Measurements from ENCODE around the gene HLA-DQB1. TPM values are rescaled to one million over a fixed set of nuclear protein-coding genes. Genes with fewer than 3 reads are reported as not detected.

The HLA-DQB1 gene
- total and polyA plus RNA-seq, 2 donors (not counting 3 experiments of a cell fraction or from before 2014, with no cell fraction given), result not detected

GRCh38 chr6:32697031-32697430 lies 30.6 kb upstream of the HLA-DQB1 start:
- ChIA-PET POLR2A (no interaction called here), CTCF (no interaction called here)
- H3K27me3 ChIP-seq (ENCODE audit: control insufficient read depth in 2 of 2, insufficient read depth in 2 of 2, low read length in 2 of 2), result peaks cover 10 to 24% of the 10 kb centered on the region in 2 experiments
- intact Hi-C loops (cut with micrococcal nuclease) (no loop called here), dilution Hi-C loops (cut with MboI; ENCODE audit: extremely low pct_ligation_motif_present, low sequenced_read_pairs) (no loop called here)
- DNase-seq (ENCODE audit: low read depth, low spot score) (no peak), FAIRE-seq (no peak)
- H3K79me2 ChIP-seq (ENCODE audit: control insufficient read depth, insufficient read depth, low read length), result no peaks in the 10 kb centered on the region
- no peak overlapping the region for H3K4me2 ChIP-seq (ENCODE audit: insufficient read depth, low read length)
- H3K4me1 ChIP-seq (ENCODE audit: control insufficient read depth, extremely low read depth, insufficient read depth, low read length), result peaks cover 6% of the 10 kb centered on the region
- no peaks in the 10 kb centered on the region for H3K9me1 ChIP-seq (replicated peaks; ENCODE audit: control insufficient read depth, extremely low read depth, insufficient read depth, low read length)
- H3K27ac ChIP-seq (ENCODE audit: insufficient read depth, low read depth, low read length), result no peak overlapping the region
- no TSS peak for BruUV-seq (replicated peaks)
- H3K9ac ChIP-seq (replicated peaks; ENCODE audit: extremely low read depth, insufficient read depth, low read length), result no peak overlapping the region
- no peak overlapping the region for H3K4me3 ChIP-seq (replicated peaks in 1 of 3; ENCODE audit: insufficient read depth in 1 of 3, low read depth in 1 of 3, low read length in 3 of 3)
- no peak for TF ChIP-seq EZH2 (IDR thresholded peaks at IDR 0.05; ENCODE audit: borderline replicate concordance, low read depth, low read length, severe bottlenecking)
- no peak for TF ChIP-seq MYC (IDR thresholded peaks at IDR 0.05; ENCODE audit: low read depth, low read length)
- TF ChIP-seq POLR2AphosphoS5 (IDR thresholded peaks at IDR 0.05; ENCODE audit: insufficient read depth, low read depth, low read length), result no peak
- TF ChIP-seq GATA2 (IDR thresholded peaks at IDR 0.05; ENCODE audit: insufficient read depth, insufficient read length, low read depth, low read length), result no peak
- no peak for TF ChIP-seq POLR2A (IDR thresholded peaks at IDR 0.05; ENCODE audit: low read depth, low read length)
- TF ChIP-seq CTCF (IDR thresholded peaks at IDR 0.05; ENCODE audit: extremely low read depth in 1 of 2, insufficient read depth in 1 of 2, low read depth in 1 of 2, low read length in 2 of 2), result no peak
- no peak for TF ChIP-seq FOS (IDR thresholded peaks at IDR 0.05; ENCODE audit: borderline replicate concordance, insufficient read depth, low read length)
- TF ChIP-seq JUN (IDR thresholded peaks at IDR 0.05; ENCODE audit: borderline replicate concordance, insufficient read depth, insufficient read length, low read depth), result no peak
- TF ChIP-seq MAX (IDR thresholded peaks at IDR 0.05; ENCODE audit: insufficient read depth, insufficient read length), result no peak
- no peaks in the 10 kb centered on the region for H4K20me1 ChIP-seq (replicated peaks; ENCODE audit: control insufficient read depth, extremely low read depth, insufficient read depth, low read length)
- no peaks in the 10 kb centered on the region for H3K36me3 ChIP-seq (ENCODE audit: control insufficient read depth in 2 of 2, extremely low read depth in 1 of 2, insufficient read depth in 2 of 2, low read length in 2 of 2)
- no peak overlapping the region for H2AFZ ChIP-seq (ENCODE audit: low read depth, low read length)
- no peaks in the 10 kb centered on the region for H3K9me3 ChIP-seq (replicated peaks; ENCODE audit: control insufficient read depth, insufficient read depth, low read length)
